Embryonic facial prominence (tissue), 1 donor: ENCODE results near the gene NALCN.

Experiments used
- DNase-seq: peaks from one replicate; pipeline ENCODE4 v3.0.0-alpha.2; 2016; ENCODE audit errors: extremely low spot score

Gene NALCN

GRCh38 chr13:101123028-101123427, 293.3 kb downstream of the NALCN start:
- DNase-seq, result no peak

DNA sequence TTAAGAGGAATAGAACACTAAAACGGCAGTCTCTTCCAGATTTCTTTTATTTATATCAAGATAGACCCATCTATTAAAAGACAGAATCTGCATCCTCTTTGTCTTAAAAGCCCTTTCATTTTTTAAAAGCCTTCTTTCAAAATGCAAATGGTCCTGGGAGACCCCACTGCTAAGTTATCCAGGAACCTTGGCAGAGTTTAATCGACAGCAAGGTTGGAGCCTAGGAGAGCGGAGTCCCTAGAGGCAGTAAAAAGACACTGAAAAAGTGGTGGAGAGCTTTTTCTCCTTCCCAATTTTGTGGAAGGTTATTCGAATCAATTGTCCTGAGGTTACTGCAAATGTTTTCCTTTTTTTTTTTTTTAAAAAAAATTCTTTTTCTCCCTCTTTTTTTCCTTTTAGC, 294.7 kb downstream of the NALCN start:
- no peak for DNase-seq

DNA sequence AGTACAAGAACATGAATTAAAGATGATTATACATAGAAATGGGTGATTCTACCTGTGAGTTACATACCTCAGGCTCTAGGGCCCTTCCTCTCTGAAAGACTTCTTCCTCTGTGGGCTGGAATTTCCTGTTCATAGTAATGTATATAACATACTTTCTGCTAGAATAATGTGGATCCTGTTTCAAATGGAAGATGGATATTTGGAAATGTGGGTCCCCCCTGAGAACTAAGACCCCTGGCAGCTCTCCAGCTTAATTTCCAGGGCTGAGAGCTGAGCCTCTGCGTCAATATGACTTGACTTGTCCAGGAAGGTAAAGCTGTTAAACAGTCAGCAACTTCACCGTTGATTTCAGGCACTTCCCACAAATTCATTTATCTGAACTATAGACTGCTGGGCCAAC, 296.3 kb downstream of the NALCN start:
- DNase-seq, result no peak

DNA sequence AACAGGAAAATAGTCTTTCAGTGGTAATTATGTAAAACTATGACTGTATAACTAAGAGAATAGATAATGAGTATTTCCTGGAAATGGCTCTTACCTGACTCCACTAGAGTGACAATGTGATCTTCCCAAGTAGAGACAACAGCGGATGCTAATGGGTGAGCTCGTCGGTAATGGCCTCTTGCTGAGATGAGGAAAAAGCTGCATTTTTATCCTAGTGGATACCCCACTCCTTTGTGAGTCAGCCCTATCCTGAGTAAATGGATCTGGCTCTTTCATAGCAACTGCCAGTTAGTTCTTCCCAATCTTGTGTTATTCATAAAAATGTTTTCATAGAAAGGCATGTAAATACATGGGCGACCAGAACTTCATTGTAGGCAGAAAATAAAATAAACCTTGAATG, 299.5 kb downstream of the NALCN start:
- DNase-seq, result no peak

GRCh38 chr13:101116341-101116740, 300.0 kb downstream of the NALCN start:
- no peak for DNase-seq

GRCh38 chr13:101115762-101116171, 300.5 kb downstream of the NALCN start:
- DNase-seq, result no peak

- DNase-seq, result no peak
These were observed 304.4 kb downstream of the NALCN start for GRCh38 chr13:101111894-101112293.

- no peak for DNase-seq
These were observed 307.3 kb downstream of the NALCN start for GRCh38 chr13:101109005-101109404.

GRCh38 chr13:101098873-101099272, 317.4 kb downstream of the NALCN start:
- no peak for DNase-seq

GRCh38 chr13:101092985-101093384, 323.3 kb downstream of the NALCN start:
- no peak for DNase-seq

DNA sequence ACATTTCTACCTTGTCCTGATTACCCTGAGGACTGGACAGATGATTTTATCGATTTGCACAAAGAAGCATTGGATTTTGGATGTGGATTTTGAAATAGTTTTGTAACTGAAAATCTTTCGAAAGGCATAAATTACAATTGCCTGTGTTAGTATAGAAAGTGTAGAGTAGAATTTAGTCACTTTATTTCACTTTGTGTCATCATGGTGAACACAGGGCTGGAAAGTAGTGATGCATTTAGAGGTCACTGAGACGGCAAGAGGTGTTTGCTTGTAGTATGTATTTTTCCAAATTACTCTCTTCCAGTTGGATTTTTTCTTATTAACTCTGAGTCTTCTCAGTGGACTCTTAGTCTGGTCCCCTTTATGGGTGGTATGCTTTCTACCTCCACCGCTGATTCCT, 326.0 kb downstream of the NALCN start:
- no peak for DNase-seq

- no peak for DNase-seq
These were observed 330.8 kb downstream of the NALCN start for GRCh38 chr13:101085551-101085950.

GRCh38 chr13:101082441-101082840, 333.9 kb downstream of the NALCN start:
- no peak for DNase-seq

DNA sequence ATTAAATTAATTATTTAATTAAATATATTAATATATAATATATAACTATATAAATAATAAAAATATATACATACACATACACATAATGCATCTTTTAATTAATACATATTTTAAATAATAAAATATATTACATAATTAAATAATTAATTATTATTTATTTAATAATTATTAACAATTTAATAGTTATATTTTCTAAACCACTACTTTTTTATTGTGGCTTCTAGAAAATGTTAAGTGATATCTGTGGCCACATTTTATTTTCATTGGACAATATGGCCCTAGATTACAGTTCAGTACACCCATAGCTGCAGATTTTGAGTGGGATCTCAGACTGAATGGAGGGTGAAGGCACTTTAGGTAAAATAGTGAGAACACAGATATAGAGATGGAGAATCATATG, 335.7 kb downstream of the NALCN start:
- DNase-seq, result no peak

GRCh38 chr13:101065329-101065728, 351.0 kb downstream of the NALCN start:
- no peak for DNase-seq

- no peak for DNase-seq
These were observed 356.5 kb downstream of the NALCN start for GRCh38 chr13:101059793-101060192.

GRCh38 chr13:101058841-101059240, 357.5 kb downstream of the NALCN start:
- no peak for DNase-seq

DNA sequence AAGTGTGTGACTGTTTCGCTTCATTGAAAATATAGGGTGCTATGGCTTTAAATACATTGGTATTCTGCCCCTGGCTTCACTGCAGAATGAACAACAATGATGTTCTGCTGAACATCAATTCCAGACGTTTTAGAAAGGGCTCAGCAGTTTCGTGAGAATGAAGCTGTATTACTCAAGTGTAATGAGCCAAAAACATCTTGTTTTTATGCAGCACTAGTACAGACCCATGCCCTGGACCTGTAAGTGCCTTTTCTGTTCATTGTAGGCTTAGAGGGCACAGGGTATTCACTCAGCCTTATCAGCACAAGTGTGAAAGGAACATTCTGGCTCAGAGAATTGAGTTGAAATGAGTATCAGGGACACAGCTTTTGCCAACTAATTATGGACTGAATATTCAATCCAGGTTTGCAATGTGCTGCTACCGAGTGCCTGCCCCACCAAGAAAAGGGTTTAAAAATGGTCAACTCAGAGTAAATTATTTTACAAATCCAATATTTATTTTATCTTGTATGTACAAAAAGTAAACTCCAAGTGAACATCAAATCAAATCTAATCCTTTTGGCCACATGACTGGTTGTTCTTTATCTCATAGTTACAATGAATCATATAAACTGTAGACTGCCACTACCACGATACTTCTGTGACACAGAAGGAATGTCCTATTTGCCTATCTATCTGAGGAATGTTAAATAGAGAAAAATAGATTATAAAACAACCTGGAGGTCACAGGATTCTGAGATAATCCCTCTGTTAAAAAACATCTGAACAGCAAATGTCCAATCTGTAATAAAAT, 362.8 kb downstream of the NALCN start:
- no peak for DNase-seq

- no peak for DNase-seq
These were observed 367.0 kb downstream of the NALCN start for GRCh38 chr13:101049166-101049850.

GRCh38 chr13:101036546-101036945, 379.8 kb downstream of the NALCN start:
- DNase-seq, result no peak

- no peak for DNase-seq
These were observed 381.1 kb downstream of the NALCN start for GRCh38 chr13:101035119-101035620.

- DNase-seq, result no peak
These were observed 389.4 kb downstream of the NALCN start for GRCh38 chr13:101026736-101027398.

GRCh38 chr13:101026328-101026727, 390.0 kb downstream of the NALCN start:
- DNase-seq, result no peak
